Left lung (tissue), 10 donors: ENCODE measurements around the gene CHAF1A. TPM values are rescaled to one million over a fixed set of nuclear protein-coding genes. Genes with fewer than 3 reads are reported as not detected.

Source experiments
- ATAC-seq: fragments of 200-7000 bp; cut with Tn5 transposase; one replicate; pipeline ENCODE4 v1.9.1; 2020; ENCODE audit warnings: moderate library complexity
- DNase-seq, 4 donors: peaks; one replicate each; pipeline ENCODE4 v3.0.0-alpha.2; 2013 to 2020
- H3K27ac ChIP-seq, 2 donors: fragments of 200-600 bp; sonication (generic) in 1 of 2; one replicate each; pipeline versions ENCODE4 v1.5.0 to v1.8.0; 2020 to 2021
- H3K27me3 ChIP-seq, 2 donors: fragments of 200-600 bp; sonication (generic) in 1 of 2; one replicate each; pipeline versions ENCODE4 v1.5.0 to v1.8.0; 2020 to 2021
- H3K36me3 ChIP-seq, 2 donors: fragments of 200-600 bp; sonication (generic) in 1 of 2; one replicate each; pipeline versions ENCODE4 v1.5.0 to v1.8.0; 2020 to 2021
- H3K4me1 ChIP-seq, 2 donors: fragments of 200-600 bp; one replicate each; pipeline ENCODE4 v1.8.0; 2021
- H3K4me3 ChIP-seq, 2 donors: fragments of 200-600 bp; sonication (generic) in 1 of 2; one replicate each; pipeline versions ENCODE4 v1.5.0 to v1.8.0; 2020 to 2021; ENCODE audit warnings: mild to moderate bottlenecking in 1 of 2
- H3K9me3 ChIP-seq, 2 donors: fragments of 200-600 bp; sonication (generic) in 1 of 2; one replicate each; pipeline versions ENCODE4 v1.5.0 to v1.8.0; 2020 to 2021
- CTCF ChIP-seq, 2 donors: fragments of 200-600 bp; sonication (generic) in 1 of 2; IDR thresholded peaks; one replicate each; pipeline versions ENCODE4 v1.5.0 to v1.8.0; 2021; ENCODE audit warnings: antibody characterized with exemption in 2 of 2
- intact Hi-C, 2 donors: fragments of 100-400 bp; cut with DNase I; formaldehyde crosslinking; loops; one replicate each; pipeline versions ENCODE4 v1.11.2 to v1.14.2; 2022
- polyA plus RNA-seq, 6 donors: library from polyadenylated mRNA; unstranded; fragments of 120-200 nt; gene quantifications; one replicate each; pipeline ENCODE4 v1.2.1, GENCODE V29; 2013; ENCODE audit not compliant: insufficient read length in 6 of 6
- total RNA-seq, 2 donors: library from RNA; stranded (reverse); fragmentation: NEBNext Ultra II Directional; extraction: Animal tissue kit (Norgen Biotek cat#: 25700); gene quantifications; one replicate each; pipeline ENCODE4 v1.2.1, GENCODE V29; 2021
- donor health status: DM: no; HTN: yes; CAD: no.
- donor health status: DM: no; HTN: no; CAD: no.

The CHAF1A gene
- total and polyA plus RNA-seq, 8 donors = 15.6 to 29.3 (median 24.3) TPM

- TF ChIP-seq CTCF (IDR thresholded peaks at IDR 0.05) = no peak
- ATAC-seq (no peak), DNase-seq (no peak)
- Histone ChIP-seq H3K27ac (no peak overlapping the region), H3K4me1 (peaks cover 3 to 9% of the 10 kb centered on the region in 2 donors), H3K4me3 (no peak overlapping the region), H3K9me3 (no peaks in the 10 kb centered on the region), H3K27me3 (no peaks in the 10 kb centered on the region), H3K36me3 (peaks cover 0 to 97% of the 10 kb centered on the region in 2 donors)
- intact Hi-C loops = no loop called here
These were observed 39.5 kb upstream of the CHAF1A start for GRCh38 chr19:4362831-4363545.

GRCh38 chr19:4363571-4364304 lies 38.7 kb upstream of the CHAF1A start:
- Histone ChIP-seq H3K4me3 (no peak overlapping the region), H3K9me3 (no peaks in the 10 kb centered on the region), H3K27me3 (no peaks in the 10 kb centered on the region), H3K27ac (no peak overlapping the region), H3K4me1 (peaks cover 11 to 16% of the 10 kb centered on the region in 2 donors), H3K36me3 (peaks cover 0 to 90% of the 10 kb centered on the region in 2 donors)
- intact Hi-C loops = no loop called here
- DNase-seq (no peak), ATAC-seq (no peak)
- no peak for TF ChIP-seq CTCF (IDR thresholded peaks at IDR 0.05)

GRCh38 chr19:4365341-4365740 lies 37.1 kb upstream of the CHAF1A start:
- peaks cover 26 to 32% of the 10 kb centered on the region in 2 donors for H3K4me1 ChIP-seq
- intact Hi-C loops = no loop called here
- H3K4me3 ChIP-seq = no peak overlapping the region
- H3K27ac ChIP-seq = no peak overlapping the region
- no peaks in the 10 kb centered on the region for H3K27me3 ChIP-seq
- ATAC-seq = no peak
- H3K36me3 ChIP-seq = peaks cover 0 to 74% of the 10 kb centered on the region in 2 donors
- no peak for TF ChIP-seq CTCF (IDR thresholded peaks at IDR 0.05)
- no peak for DNase-seq
- no peaks in the 10 kb centered on the region for H3K9me3 ChIP-seq

GRCh38 chr19:4365791-4366665 lies 36.4 kb upstream of the CHAF1A start:
- Histone ChIP-seq H3K4me1 (peaks cover 28 to 39% of the 10 kb centered on the region in 2 donors), H3K9me3 (no peaks in the 10 kb centered on the region), H3K27ac (no peak overlapping the region), H3K36me3 (peaks cover 0 to 67% of the 10 kb centered on the region in 2 donors), H3K27me3 (no peaks in the 10 kb centered on the region), H3K4me3 (no peak overlapping the region)
- intact Hi-C loops = no loop called here
- ATAC-seq (no peak), DNase-seq (no peak)
- no peak for TF ChIP-seq CTCF (IDR thresholded peaks at IDR 0.05)
